Adrenal gland (tissue), 12 donors: ENCODE data around the gene LTB4R. TPM values are rescaled to one million over a fixed set of nuclear protein-coding genes. Genes with fewer than 3 reads are reported as not detected.

ENCODE experiments used
- DNase-seq, 7 donors: peaks; one replicate each; pipeline ENCODE4 v3.0.0-alpha.2; 2019 to 2020
- H3K27ac ChIP-seq, 5 donors: fragments of 200-600 bp; sonication (generic) in 4 of 5; 1 replicate in 3 of 5; 2 replicates in 2 of 5; pipeline versions ENCODE4 v1.5.1 to v1.8.0; 2016 to 2020; ENCODE audit warnings: mild to moderate bottlenecking in 1 of 5
- H3K27me3 ChIP-seq: fragments of 200-600 bp; 2 replicates; pipeline ENCODE4 v1.8.0; 2021
- H3K36me3 ChIP-seq, 2 donors: fragments of 200-600 bp; replicated peaks in 1 of 2; 1 replicate in 1 of 2; 2 replicates in 1 of 2; pipeline versions ENCODE4 v1.5.1 to v1.8.0; 2018 to 2022
- H3K4me1 ChIP-seq, 2 donors: fragments of 200-600 bp; replicated peaks in 1 of 2; 1 replicate in 1 of 2; 2 replicates in 1 of 2; pipeline versions ENCODE4 v1.5.1 to v1.8.0; 2018 to 2021
- H3K4me3 ChIP-seq, 4 donors: fragments of 200-600 bp; sonication (generic) in 3 of 4; one replicate each; pipeline ENCODE4 v1.5.1; 2016 to 2018
- H3K9me3 ChIP-seq, 3 donors: fragments of 200-600 bp; sonication (generic) in 1 of 3; replicated peaks in 1 of 3; 1 replicate in 2 of 3; 2 replicates in 1 of 3; pipeline versions ENCODE4 v1.5.1 to v1.8.0; 2016 to 2021
- POLR2A ChIP-seq, 2 donors: fragments of 450-650 bp; IDR thresholded peaks; one replicate each; pipeline ENCODE4 v1.6.1; 2017; ENCODE audit warnings: antibody characterized with exemption in 2 of 2, mild to moderate bottlenecking in 2 of 2, moderate library complexity in 1 of 2
- WGBS, 4 donors: extraction: QIAGEN DNeasy Blood & Tissue Kit in 2 of 4; methylation state at CpG; one replicate each; pipeline versions ENCODE4 v1.1.5 to v1.1.7; 2013 to 2017; 5-methylcytosine and 5-hydroxymethylcytosine counted together
- intact Hi-C, 2 donors: fragments of 100-400 bp; cut with DNase I; formaldehyde crosslinking; loops; one replicate each; pipeline versions ENCODE4 v1.14.1 to v1.15.0; 2022 to 2023
- polyA plus RNA-seq, 3 donors: library from polyadenylated mRNA; stranded (reverse); fragments of 200-250 nt in 2 of 3; fragments of 350-450 nt in 1 of 3; fragmentation: Illumina TruSeq in 1 of 3; extraction: RNeasy Lipid Tissue Mini Kit (QIAGEN cat#74804) in 1 of 3; gene quantifications; one replicate each; pipeline ENCODE4 v1.2.3, GENCODE V29; 2013 to 2014
- total RNA-seq, 9 donors: library from RNA; depleted of rRNA in 4 of 9; stranded (reverse); fragments of >200 nt in 4 of 9; fragments of 120-200 nt in 1 of 9; fragmentation: NEBNext Ultra II Directional in 1 of 9; extraction: Animal tissue kit (Norgen Biotek cat#: 25700) in 1 of 9; gene quantifications; one replicate each; pipeline versions ENCODE4 v1.1.0 to v1.2.4, GENCODE V29; 2013 to 2023
- TF ChIP-seq, protein P1 (sequence below), 6 experiments: fragments of 450-650 bp in 4 of 6; fragments of 200-600 bp in 2 of 6; sonication (generic) in 1 of 6; IDR thresholded peaks; 1 replicate in 5 of 6; 2 replicates in 1 of 6; pipeline versions ENCODE4 v1.5.1 to v1.8.0; 2016 to 2021; ENCODE audit warnings: antibody characterized with exemption in 6 of 6, mild to moderate bottlenecking in 2 of 6, moderate library complexity in 1 of 6
- donor health status: healthy with polysubstance abuse.
- donor health status: Bipolar disorder and iron deficiency.
- donor health status: DM: yes; HTN: yes; CAD: no.
- donor health status: DM: no; HTN: no; CAD: no.
- donor health status: DM: no; HTN: no; CAD: no.
- donor health status: DM: yes; HTN: yes; CAD: no.

The LTB4R gene
- total and polyA plus RNA-seq, 12 donors = 1.4 to 30.2 (median 11.6) TPM

DNA sequence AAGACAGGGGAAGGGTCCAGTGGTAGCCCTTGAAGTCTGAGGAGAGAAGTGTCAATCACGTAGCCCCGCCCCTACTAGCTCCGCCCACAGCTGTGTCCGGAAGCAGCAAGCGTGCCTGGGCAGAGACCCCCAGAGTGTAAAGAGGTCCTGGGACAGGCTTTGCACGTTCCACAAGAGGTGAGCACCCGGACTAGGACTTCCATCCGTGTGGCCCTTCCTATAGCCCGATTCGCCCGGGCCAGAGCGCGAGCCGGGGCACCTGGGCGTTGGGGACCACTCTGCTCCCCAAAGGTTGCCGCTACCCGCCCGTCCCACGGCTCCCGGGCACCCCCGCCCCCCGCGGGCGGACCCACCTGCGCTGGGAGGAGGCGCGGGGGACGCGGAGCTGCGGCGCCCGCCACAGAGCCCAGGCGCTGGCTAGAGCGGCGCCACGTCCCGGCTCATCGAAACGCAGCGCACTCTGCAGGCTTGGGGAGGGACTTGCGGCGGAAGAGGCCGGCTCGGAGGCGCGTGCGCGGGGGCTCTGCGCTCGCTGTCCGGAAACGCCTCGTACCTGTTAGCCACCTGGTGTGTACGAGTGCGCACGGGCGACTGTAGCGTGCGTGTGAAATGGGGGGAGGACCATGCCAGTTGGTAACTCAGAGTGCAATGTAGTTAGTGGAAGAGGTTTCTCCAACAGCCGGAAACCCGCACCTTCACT is 40.0 kb upstream of the LTB4R start, which contains the start of gene RABGGTA:
Gene RABGGTA (minus strand): TSS at position 464 of the 700 bp plus-strand sequence. CDS start 482 bp downstream, outside the sequence.
- 0 to 1% (median 0%) methylated on average over 6 to 61 of the region's 61 CpGs for WGBS, 4 donors
- peak; percentile 46 to 78 for TF ChIP-seq POLR2A (IDR thresholded peaks at IDR 0.05)
- TF ChIP-seq, protein P1, sequence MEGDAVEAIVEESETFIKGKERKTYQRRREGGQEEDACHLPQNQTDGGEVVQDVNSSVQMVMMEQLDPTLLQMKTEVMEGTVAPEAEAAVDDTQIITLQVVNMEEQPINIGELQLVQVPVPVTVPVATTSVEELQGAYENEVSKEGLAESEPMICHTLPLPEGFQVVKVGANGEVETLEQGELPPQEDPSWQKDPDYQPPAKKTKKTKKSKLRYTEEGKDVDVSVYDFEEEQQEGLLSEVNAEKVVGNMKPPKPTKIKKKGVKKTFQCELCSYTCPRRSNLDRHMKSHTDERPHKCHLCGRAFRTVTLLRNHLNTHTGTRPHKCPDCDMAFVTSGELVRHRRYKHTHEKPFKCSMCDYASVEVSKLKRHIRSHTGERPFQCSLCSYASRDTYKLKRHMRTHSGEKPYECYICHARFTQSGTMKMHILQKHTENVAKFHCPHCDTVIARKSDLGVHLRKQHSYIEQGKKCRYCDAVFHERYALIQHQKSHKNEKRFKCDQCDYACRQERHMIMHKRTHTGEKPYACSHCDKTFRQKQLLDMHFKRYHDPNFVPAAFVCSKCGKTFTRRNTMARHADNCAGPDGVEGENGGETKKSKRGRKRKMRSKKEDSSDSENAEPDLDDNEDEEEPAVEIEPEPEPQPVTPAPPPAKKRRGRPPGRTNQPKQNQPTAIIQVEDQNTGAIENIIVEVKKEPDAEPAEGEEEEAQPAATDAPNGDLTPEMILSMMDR (IDR thresholded peaks at IDR 0.05) = peak; percentile 36 to 79 (median 56)
- Histone ChIP-seq H3K4me3 (peak within 1 kb of the TSS; percentile 32 to 96 (median 82)), H3K36me3 (peaks cover 0 to 18% of the 10 kb centered on the region in 2 donors), H3K4me1 (peaks cover 5 to 22% of the 10 kb centered on the region in 2 donors), H3K9me3 (no peaks in the 10 kb centered on the region), H3K27ac (peak within 1 kb of the TSS; percentile 81 to 99 (median 90)), H3K27me3 (no peaks in the 10 kb centered on the region)
- DNase-seq = peak; percentile 78 to 91 (median 82)
- intact Hi-C loops = no loop called here

DNA sequence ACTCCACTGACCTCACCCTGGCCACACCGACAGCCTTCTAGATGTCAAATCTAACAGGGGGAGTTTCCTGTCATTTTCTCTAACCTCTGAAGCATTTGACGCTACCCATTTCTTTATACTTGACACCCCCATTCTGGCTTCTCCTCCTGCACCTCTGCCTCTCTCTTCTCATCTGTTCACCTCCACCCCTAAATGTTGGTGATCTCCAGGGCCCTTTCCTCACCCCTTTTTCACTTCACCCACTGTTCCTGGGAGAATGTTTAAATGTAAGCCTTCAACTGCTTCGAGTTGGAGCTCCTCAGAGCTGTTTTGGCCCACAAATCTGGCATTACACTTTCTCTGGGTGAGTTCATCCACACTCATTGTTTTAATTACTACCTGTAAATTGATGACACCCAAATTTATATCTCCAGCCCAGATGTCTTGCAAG is 39.5 kb upstream of the LTB4R start:
- Histone ChIP-seq H3K4me1 (peaks cover 5 to 22% of the 10 kb centered on the region in 2 donors), H3K27ac (peak overlapping the region in 4 of 5 donors; percentile 87 to 99 (median 92)), H3K9me3 (no peaks in the 10 kb centered on the region), H3K27me3 (no peaks in the 10 kb centered on the region), H3K36me3 (peaks cover 0 to 12% of the 10 kb centered on the region in 2 donors), H3K4me3 (peak overlapping the region in 3 of 4 donors; percentile 32 to 96 (median 74))
- WGBS, 4 donors = 11 to 17% (median 14%) methylated on average over 3 of the region's 3 CpGs
- DNase-seq = no peak
- no peak for TF ChIP-seq POLR2A (IDR thresholded peaks at IDR 0.05)
- TF ChIP-seq, protein P1 (IDR thresholded peaks at IDR 0.05) = no peak
- intact Hi-C loops = no loop called here

DNA sequence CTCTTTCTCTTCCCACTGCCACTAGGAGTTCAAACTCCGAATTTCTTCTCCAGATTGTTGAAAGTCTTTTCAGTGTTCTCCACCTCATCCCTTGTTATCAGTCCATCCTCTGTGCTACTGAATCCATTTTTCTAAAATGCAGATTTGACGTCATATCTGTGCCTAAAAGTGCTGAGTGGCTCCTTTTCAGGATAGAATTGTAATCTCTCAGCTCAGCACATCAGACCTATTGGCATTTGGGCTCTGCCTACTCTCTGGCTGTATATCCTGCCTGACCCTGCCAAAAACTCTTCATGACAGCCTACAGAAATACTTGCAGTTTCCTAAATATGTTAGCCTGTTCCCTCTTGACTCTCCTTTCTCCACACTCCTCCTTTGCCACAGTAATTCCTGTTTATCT is 38.8 kb upstream of the LTB4R start:
- Histone ChIP-seq H3K27me3 (no peaks in the 10 kb centered on the region), H3K4me1 (peaks cover 5 to 22% of the 10 kb centered on the region in 2 donors), H3K27ac (no peak overlapping the region), H3K36me3 (peaks cover 0 to 9% of the 10 kb centered on the region in 2 donors), H3K9me3 (no peaks in the 10 kb centered on the region), H3K4me3 (no peak overlapping the region)
- intact Hi-C loops = no loop called here
- no peak for TF ChIP-seq POLR2A (IDR thresholded peaks at IDR 0.05)
- TF ChIP-seq, protein P1 (IDR thresholded peaks at IDR 0.05) = no peak
- WGBS, 4 donors = 77 to 87% (median 80%) methylated on average over 2 of the region's 2 CpGs
- no peak for DNase-seq

DNA sequence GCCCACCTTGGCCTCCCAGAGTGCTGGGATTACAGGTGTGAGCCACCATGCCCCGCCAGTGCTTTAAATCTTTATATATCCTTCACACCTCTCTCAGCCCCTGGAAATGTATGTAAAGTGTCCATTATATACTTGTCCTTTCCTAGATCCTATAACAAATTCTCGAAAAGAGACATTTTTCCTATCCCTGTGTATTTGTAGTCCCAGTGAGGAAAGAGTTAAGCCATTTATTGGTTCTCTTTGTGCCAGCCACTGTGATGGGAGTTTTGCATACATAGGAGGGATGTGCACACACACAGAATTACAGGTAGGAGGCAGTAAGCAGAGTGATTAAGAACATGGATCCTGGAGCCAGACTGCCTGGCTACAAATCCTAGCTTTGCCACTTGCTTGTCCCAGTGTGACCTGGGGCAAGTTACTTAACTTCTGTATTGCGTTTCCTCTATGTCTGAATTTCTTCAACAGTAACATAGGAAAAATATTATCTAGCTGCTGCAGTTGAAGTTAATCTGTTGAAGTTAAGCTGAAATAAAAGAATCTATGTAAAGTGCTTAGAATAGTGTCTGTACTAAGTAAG is 37.8 kb upstream of the LTB4R start:
- H3K27me3 ChIP-seq = no peaks in the 10 kb centered on the region
- no peak for DNase-seq
- peak overlapping the region in 1 of 5 donors; percentile 29 for H3K27ac ChIP-seq
- no peaks in the 10 kb centered on the region for H3K9me3 ChIP-seq
- TF ChIP-seq POLR2A (IDR thresholded peaks at IDR 0.05) = no peak
- peaks cover 5 to 22% of the 10 kb centered on the region in 2 donors for H3K4me1 ChIP-seq
- no peak overlapping the region for H3K4me3 ChIP-seq
- no peaks in the 10 kb centered on the region for H3K36me3 ChIP-seq
- 47 to 83% (median 74%) methylated on average over 3 of the region's 3 CpGs for WGBS, 4 donors
- intact Hi-C loops = no loop called here
